Gastrocnemius medialis (tissue), 4 donors: ENCODE results near the gene MYBL2. TPM values are rescaled to one million over a fixed set of nuclear protein-coding genes. Genes with fewer than 3 reads are reported as not detected.

Experiments
- ATAC-seq, 2 donors: fragments of 150-250 bp; one replicate each; pipeline ENCODE4 v1.9.1; 2016
- DNase-seq, 2 donors: peaks; one replicate each; pipeline ENCODE4 v3.0.0-alpha.2; 2019
- H3K27ac ChIP-seq, 4 donors: fragments of 200-600 bp; sonication (generic); 1 replicate in 1 of 4; 2 replicates in 3 of 4; pipeline ENCODE4 v1.5.1; 2016 to 2018; ENCODE audit warnings: mild to moderate bottlenecking in 2 of 4, moderate library complexity in 1 of 4
- H3K27me3 ChIP-seq, 3 donors: fragments of 200-600 bp; sonication (generic) in 2 of 3; 1 replicate in 1 of 3; 2 replicates in 2 of 3; pipeline versions ENCODE4 v1.5.1 to v1.6.0; 2016 to 2019; ENCODE audit warnings: mild to moderate bottlenecking in 1 of 3, moderate library complexity in 1 of 3
- H3K36me3 ChIP-seq, 2 donors: fragments of 200-600 bp; sonication (generic) in 1 of 2; one replicate each; pipeline ENCODE4 v1.5.1; 2017 to 2018
- H3K4me1 ChIP-seq, 2 donors: fragments of 200-600 bp; sonication (generic) in 1 of 2; one replicate each; pipeline ENCODE4 v1.5.1; 2016 to 2017; ENCODE audit warnings: mild to moderate bottlenecking in 2 of 2
- H3K4me3 ChIP-seq, 4 donors: fragments of 200-600 bp; sonication (generic) in 3 of 4; 1 replicate in 1 of 4; 2 replicates in 3 of 4; pipeline ENCODE4 v1.5.1; 2016 to 2019; ENCODE audit warnings: mild to moderate bottlenecking in 2 of 4
- H3K9me3 ChIP-seq, 3 donors: fragments of 200-600 bp; sonication (generic) in 2 of 3; 1 replicate in 1 of 3; 2 replicates in 2 of 3; pipeline ENCODE4 v1.5.1; 2016 to 2019
- CTCF ChIP-seq, 5 experiments: fragments of 450-650 bp in 3 of 5; fragments of 200-600 bp in 2 of 5; sonication (generic) in 2 of 5; IDR thresholded peaks in 4 of 5; conservative IDR thresholded peaks in 1 of 5; 1 replicate in 4 of 5; 2 replicates in 1 of 5; pipeline ENCODE4 v1.5.1; 2016 to 2019; ENCODE audit warnings: antibody characterized with exemption in 5 of 5, mild to moderate bottlenecking in 3 of 5, moderate library complexity in 3 of 5
- POLR2A ChIP-seq, 2 donors: fragments of 450-650 bp; IDR thresholded peaks; one replicate each; pipeline ENCODE4 v1.6.1; 2017; ENCODE audit warnings: antibody characterized with exemption in 2 of 2, mild to moderate bottlenecking in 2 of 2, moderate library complexity in 2 of 2
- in situ Hi-C, 4 donors: fragments of 200-750 bp; cut with MboI; loops; one replicate each; pipeline versions ENCODE4 v1.15.0 to v1.8.0; 2017; ENCODE audit warnings: low sequenced_read_pairs in 4 of 4
- intact Hi-C: fragments of 100-400 bp; cut with DNase I; formaldehyde crosslinking; loops from one replicate; pipeline ENCODE4 v1.15.1; 2023; ENCODE audit warnings: low total_unique reads
- total RNA-seq, 4 donors: library from RNA; depleted of rRNA; stranded (reverse); fragments of >200 nt; gene quantifications; one replicate each; pipeline versions ENCODE4 v1.1.0 to v1.2.3, GENCODE V29; 2016

The MYBL2 gene
- total RNA-seq, 4 donors from 2014 or later: 0.55 TPM; not detected in 3

DNA sequence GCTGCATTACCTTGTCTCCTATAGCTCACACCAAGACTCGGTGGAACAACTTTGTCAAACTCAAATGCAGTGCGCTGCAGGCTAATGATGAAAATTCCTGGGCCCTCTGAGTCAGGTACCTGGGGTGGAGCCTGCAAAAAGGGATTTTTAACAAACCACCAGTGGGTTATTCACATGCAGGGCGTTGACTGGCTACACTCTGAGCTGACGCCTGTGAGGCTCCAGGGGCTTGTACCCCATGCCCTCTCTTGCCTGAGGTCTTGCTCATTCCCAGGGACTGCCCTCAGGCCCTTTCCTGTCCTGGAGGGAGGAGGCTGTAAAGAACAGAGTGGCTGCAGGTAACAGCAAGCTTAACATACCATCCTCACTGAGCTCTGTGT is 50.7 kb downstream of the MYBL2 start:
- Histone ChIP-seq H3K27me3 (no peaks in the 10 kb centered on the region), H3K4me3 (no peak overlapping the region), H3K27ac (no peak overlapping the region), H3K4me1 (no peaks in the 10 kb centered on the region), H3K36me3 (no peaks in the 10 kb centered on the region), H3K9me3 (no peaks in the 10 kb centered on the region)
- in situ Hi-C loops (loop anchor here in 1 of 4 donors (25.0 kb wide), 1 partner anchor 95 kb away; no protein-coding TSS in a partner anchor), intact Hi-C loops (no loop called here)
- TF ChIP-seq POLR2A (IDR thresholded peaks at IDR 0.05) (no peak), CTCF (IDR thresholded peaks at IDR 0.05 in 4 of 5, conservative IDR thresholded peaks at IDR 0.05 in 1 of 5) (no peak)
- ATAC-seq (no peak), DNase-seq (no peak)

- H3K9me3 ChIP-seq: no peaks in the 10 kb centered on the region
- H3K36me3 ChIP-seq: no peaks in the 10 kb centered on the region
- intact Hi-C loops: no loop called here
- no peak for DNase-seq
- no peak overlapping the region for H3K4me3 ChIP-seq
- no peak for ATAC-seq
- no peaks in the 10 kb centered on the region for H3K4me1 ChIP-seq
- TF ChIP-seq POLR2A (IDR thresholded peaks at IDR 0.05) (no peak), CTCF (IDR thresholded peaks at IDR 0.05 in 4 of 5, conservative IDR thresholded peaks at IDR 0.05 in 1 of 5) (no peak)
- H3K27ac ChIP-seq: no peak overlapping the region
- H3K27me3 ChIP-seq: no peaks in the 10 kb centered on the region
- in situ Hi-C loops: loop anchor here in 1 of 4 donors (25.0 kb wide), 1 partner anchor 92 kb away; no protein-coding TSS in a partner anchor
Observed at GRCh38 chr20:43720007-43720406, 53.1 kb downstream of the MYBL2 start.

DNA sequence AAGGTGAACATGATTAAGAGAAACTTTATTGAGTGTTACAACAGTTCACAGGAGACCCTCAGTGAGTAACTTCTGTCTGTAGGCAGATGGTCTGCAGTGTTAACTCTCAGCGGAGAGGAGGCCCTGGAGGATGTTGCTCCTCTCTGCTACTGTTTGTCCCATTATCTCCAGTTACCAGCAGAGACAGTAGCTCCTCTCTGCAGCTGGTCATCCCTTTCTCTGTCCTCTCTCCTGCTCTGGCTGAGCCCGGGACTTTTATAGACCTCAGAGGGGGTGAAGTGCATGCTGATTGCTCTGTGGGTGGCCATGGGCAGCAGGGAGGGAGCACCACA is 54.1 kb downstream of the MYBL2 start:
- Histone ChIP-seq H3K4me1 (no peaks in the 10 kb centered on the region), H3K36me3 (no peaks in the 10 kb centered on the region), H3K27ac (no peak overlapping the region), H3K4me3 (no peak overlapping the region), H3K27me3 (no peaks in the 10 kb centered on the region), H3K9me3 (no peaks in the 10 kb centered on the region)
- ATAC-seq (no peak), DNase-seq (no peak)
- in situ Hi-C loops: loop anchor here in 1 of 4 donors (25.0 kb wide), 1 partner anchor 91 kb away; no protein-coding TSS in a partner anchor
- intact Hi-C loops: no loop called here
- TF ChIP-seq CTCF (IDR thresholded peaks at IDR 0.05 in 4 of 5, conservative IDR thresholded peaks at IDR 0.05 in 1 of 5) (no peak), POLR2A (IDR thresholded peaks at IDR 0.05) (no peak)

DNA sequence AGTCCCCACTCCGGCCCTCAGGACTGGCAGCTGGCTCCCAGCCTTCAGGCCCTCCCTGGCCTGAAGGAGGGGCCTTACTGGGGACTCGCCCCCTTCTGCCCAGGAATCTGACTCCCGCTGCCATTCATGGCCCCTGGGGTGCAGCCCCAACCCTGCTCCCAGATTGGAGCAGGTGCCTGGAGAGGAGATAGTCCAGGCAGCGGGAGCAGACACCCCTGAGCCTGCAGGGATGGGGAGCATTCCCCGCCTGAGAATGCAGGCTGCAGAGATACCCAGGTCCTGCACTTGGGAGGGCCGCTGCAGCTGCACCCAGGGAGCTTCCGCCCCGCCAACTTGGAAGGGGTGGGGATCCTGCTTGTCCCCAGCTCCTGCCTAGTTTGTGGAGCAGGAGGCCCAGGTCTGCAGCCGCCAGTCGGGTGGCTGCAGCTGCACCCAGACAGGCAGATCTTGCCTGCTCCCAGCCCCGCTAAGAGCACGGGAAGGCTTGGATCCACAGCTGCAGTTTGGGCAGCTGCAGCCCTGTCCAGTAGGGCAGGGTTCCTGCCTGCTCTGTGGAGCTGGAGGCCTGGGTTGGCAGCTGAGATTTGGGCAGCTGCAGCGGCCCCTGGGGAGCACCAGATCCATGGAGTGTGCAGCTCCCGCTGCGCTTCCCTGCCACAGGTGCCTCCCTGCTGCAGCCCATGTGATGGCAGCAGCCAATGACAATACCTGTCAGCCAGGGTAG is 54.7 kb downstream of the MYBL2 start:
- in situ Hi-C loops (loop anchor here in 1 of 4 donors (25.0 kb wide), 1 partner anchor 91 kb away; no protein-coding TSS in a partner anchor), intact Hi-C loops (no loop called here)
- H3K27me3 ChIP-seq: no peaks in the 10 kb centered on the region
- H3K27ac ChIP-seq: no peak overlapping the region
- TF ChIP-seq POLR2A (IDR thresholded peaks at IDR 0.05) (no peak), CTCF (IDR thresholded peaks at IDR 0.05 in 4 of 5, conservative IDR thresholded peaks at IDR 0.05 in 1 of 5) (no peak)
- no peaks in the 10 kb centered on the region for H3K4me1 ChIP-seq
- no peaks in the 10 kb centered on the region for H3K36me3 ChIP-seq
- DNase-seq: no peak
- no peaks in the 10 kb centered on the region for H3K9me3 ChIP-seq
- H3K4me3 ChIP-seq: no peak overlapping the region
- no peak for ATAC-seq
